GM12872 (cell line): ENCODE results near the gene PTAR1.

Experiments used
- TF ChIP-seq, protein P1 (sequence below): IDR thresholded peaks from 3 replicates; pipeline ENCODE4 v1.5.1; 2011; ENCODE audit warnings: low read depth, mild to moderate bottlenecking, low read length, moderate library complexity; ENCODE audit not compliant: insufficient read depth

Gene PTAR1

GRCh38 chr9:69794356-69794755 is 34.5 kb upstream of the PTAR1 start:
- TF ChIP-seq, protein P1, sequence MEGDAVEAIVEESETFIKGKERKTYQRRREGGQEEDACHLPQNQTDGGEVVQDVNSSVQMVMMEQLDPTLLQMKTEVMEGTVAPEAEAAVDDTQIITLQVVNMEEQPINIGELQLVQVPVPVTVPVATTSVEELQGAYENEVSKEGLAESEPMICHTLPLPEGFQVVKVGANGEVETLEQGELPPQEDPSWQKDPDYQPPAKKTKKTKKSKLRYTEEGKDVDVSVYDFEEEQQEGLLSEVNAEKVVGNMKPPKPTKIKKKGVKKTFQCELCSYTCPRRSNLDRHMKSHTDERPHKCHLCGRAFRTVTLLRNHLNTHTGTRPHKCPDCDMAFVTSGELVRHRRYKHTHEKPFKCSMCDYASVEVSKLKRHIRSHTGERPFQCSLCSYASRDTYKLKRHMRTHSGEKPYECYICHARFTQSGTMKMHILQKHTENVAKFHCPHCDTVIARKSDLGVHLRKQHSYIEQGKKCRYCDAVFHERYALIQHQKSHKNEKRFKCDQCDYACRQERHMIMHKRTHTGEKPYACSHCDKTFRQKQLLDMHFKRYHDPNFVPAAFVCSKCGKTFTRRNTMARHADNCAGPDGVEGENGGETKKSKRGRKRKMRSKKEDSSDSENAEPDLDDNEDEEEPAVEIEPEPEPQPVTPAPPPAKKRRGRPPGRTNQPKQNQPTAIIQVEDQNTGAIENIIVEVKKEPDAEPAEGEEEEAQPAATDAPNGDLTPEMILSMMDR = no peak

DNA sequence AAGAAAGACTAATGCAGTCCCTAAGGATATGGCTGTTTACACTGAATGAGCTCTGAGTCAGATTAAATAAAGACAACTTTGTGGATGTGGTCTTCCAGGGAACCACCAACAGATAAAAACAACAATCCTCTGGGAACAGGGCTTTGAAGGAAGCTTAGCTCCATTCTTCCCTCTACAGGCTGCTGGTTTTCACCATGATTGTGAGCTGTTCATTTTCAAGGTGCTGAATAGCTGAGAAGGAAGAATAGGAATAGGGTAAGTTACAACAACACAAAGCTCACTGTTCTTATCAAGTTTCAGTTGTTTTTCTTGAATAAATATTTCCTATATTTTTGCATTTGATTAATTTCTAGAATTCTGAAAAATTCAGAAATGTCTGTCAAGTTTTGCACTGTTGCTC is 25.9 kb upstream of the PTAR1 start:
- TF ChIP-seq, protein P1 = no peak

DNA sequence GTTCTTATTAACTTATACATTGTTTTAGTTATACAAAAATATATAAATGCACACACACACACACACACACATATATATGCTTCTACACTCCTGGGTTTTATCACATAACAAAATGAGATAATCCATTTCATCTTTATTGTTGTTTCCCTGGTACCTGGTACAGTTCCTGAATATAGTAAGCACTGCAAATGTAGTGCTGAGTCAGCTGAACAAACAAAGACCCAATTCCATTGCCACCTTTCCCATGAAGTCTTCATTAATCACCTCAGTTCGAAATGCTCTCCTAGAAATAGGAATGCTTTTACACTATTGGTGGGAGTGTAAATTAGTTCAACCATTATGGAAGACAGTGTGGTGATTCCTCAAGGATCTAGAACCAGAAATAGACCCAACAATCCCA is 13.4 kb upstream of the PTAR1 start:
- TF ChIP-seq, protein P1 = no peak

- TF ChIP-seq, protein P1 = no peak
Observed at GRCh38 chr9:69771775-69772418, 12.1 kb upstream of the PTAR1 start.

- TF ChIP-seq, protein P1 = no peak
Observed at GRCh38 chr9:69768716-69769115, 8.9 kb upstream of the PTAR1 start.

DNA sequence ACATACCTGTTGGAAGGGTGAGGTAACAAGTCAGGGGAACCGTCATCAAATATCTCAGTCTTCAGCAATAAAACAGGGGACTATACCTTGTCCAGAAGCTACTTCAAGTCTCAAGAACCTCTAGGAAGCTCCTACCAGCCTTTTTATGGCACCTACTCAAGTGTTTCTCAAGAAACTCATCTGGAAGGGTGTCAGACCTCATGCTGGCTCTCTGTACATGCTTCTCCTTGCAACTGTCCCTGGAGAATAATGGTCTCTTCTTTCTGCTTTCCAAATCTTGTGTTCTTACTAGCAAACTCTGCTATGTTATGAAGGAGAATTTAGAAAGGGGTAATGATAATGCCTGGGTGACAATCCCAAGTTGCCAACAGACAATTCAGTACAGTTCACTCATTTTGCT is 8.3 kb upstream of the PTAR1 start:
- TF ChIP-seq, protein P1 = no peak

DNA sequence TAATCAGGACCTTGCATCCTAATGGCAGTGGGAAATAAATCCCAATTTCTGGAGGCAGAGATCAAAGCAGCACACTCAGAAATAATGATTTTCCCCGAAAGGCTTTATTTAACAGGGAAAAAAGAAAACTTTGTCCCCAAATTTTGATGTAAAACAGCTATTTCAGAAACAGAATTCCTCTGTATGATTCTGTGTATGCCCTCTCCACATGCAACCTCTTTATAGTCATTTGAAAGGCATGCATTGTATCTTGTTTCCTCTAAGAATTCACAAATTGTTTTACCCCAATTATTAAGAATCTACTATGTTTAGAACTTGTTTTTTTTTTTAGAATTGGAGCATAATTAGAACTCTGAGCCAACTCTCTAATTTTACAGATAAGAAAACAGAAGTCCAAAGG is 2.7 kb upstream of the PTAR1 start:
- TF ChIP-seq, protein P1 = no peak
